H1 (cell line): ENCODE measurements around the gene ADGRG7. TPM values are rescaled to one million over a fixed set of nuclear protein-coding genes. Genes with fewer than 3 reads are reported as not detected.
A peak's percentile ranks its signal among the peaks of the same experiment; 100 is the strongest.

Experiments
- CTCF ChIA-PET: fragments of 300-600 bp; sonication (Branson Sonifier 250); formaldehyde crosslinking; loops from one replicate; lab custom pipeline; 2021; ENCODE audit not compliant: partially characterized antibody; lab: Charles Lee
- POLR2A ChIA-PET: fragments of 300-600 bp; sonication (Branson Sonifier 250); formaldehyde crosslinking; loops from one replicate; lab custom pipeline; 2021; ENCODE audit warnings: inconsistent platforms; ENCODE audit not compliant: partially characterized antibody; lab: Charles Lee
- DNase-seq, 2 experiments: peaks; one replicate each; pipeline versions ENCODE4 v3.0.0 to v3.0.0-alpha.2; 2010 to 2022; ENCODE audit warnings: low spot score in 2 of 2, low read depth in 1 of 2, mixed read lengths in 1 of 2
- FAIRE-seq: peaks from 2 replicates; lab custom pipeline; 2011; peaks lifted over from hg19 to GRCh38; lab: Jason Lieb, UNC
- H2AFZ ChIP-seq: 2 replicates; pipeline ENCODE4 v1.8.1; 2012; ENCODE audit warnings: low read length, inconsistent platforms
- H2AK5ac ChIP-seq: 2 replicates; pipeline ENCODE4 v1.6.1; 2013; ENCODE audit warnings: low read depth, low read length
- H2BK120ac ChIP-seq: replicated peaks from 2 replicates; pipeline ENCODE3; 2013; ENCODE audit warnings: low read depth, low read length, inconsistent platforms
- H2BK12ac ChIP-seq: 2 replicates; pipeline ENCODE4 v1.6.1; 2013; ENCODE audit warnings: low read depth, low read length
- H2BK15ac ChIP-seq: 2 replicates; pipeline ENCODE4 v1.6.1; 2013; ENCODE audit warnings: low read length
- H2BK20ac ChIP-seq: 2 replicates; pipeline ENCODE4 v1.6.1; 2013; ENCODE audit warnings: low read length
- H2BK5ac ChIP-seq: 2 replicates; pipeline ENCODE4 v1.6.1; 2013; ENCODE audit warnings: low read depth, low read length
- H3K14ac ChIP-seq: 2 replicates; pipeline ENCODE4 v1.6.1; 2013; ENCODE audit warnings: inconsistent platforms; ENCODE audit not compliant: insufficient read length
- H3K18ac ChIP-seq: 2 replicates; pipeline ENCODE4 v1.6.1; 2013; ENCODE audit warnings: low read length; ENCODE audit errors: extremely low read depth
- H3K23ac ChIP-seq: 2 replicates; pipeline ENCODE4 v1.6.1; 2013; ENCODE audit warnings: inconsistent platforms; ENCODE audit not compliant: insufficient read length
- H3K23me2 ChIP-seq: 2 replicates; pipeline ENCODE4 v1.6.1; 2013; ENCODE audit warnings: low read depth, low read length
- H3K27ac ChIP-seq: 2 replicates; pipeline ENCODE4 v1.6.1; 2011; ENCODE audit warnings: low read depth, low read length, inconsistent platforms
- H3K27me3 ChIP-seq, 4 experiments: replicated peaks in 1 of 4; 1 replicate in 1 of 4; 2 replicates in 3 of 4; pipeline versions ENCODE4 v1.6.1 to v1.8.1; 2011 to 2013; ENCODE audit warnings: low read length in 3 of 4, mild to moderate bottlenecking in 3 of 4, inconsistent platforms in 2 of 4, mixed read lengths in 2 of 4, moderate library complexity in 1 of 4; ENCODE audit not compliant: control insufficient read depth in 3 of 4, insufficient read depth in 3 of 4; ENCODE audit errors: extremely low read depth in 1 of 4
- H3K36me3 ChIP-seq, 4 experiments: 2 replicates each; pipeline versions ENCODE4 v1.6.1 to v1.8.1; 2011 to 2013; ENCODE audit warnings: mild to moderate bottlenecking in 4 of 4, low read length in 3 of 4, moderate library complexity in 2 of 4, control low read depth in 1 of 4, inconsistent platforms in 1 of 4; ENCODE audit not compliant: insufficient read depth in 4 of 4, control insufficient read depth in 2 of 4
- H3K4ac ChIP-seq: replicated peaks from 2 replicates; pipeline ENCODE3; 2013; ENCODE audit warnings: low read length, low read depth, mixed read lengths, inconsistent platforms; ENCODE audit not compliant: insufficient read length
- H3K4me1 ChIP-seq, 4 experiments: replicated peaks in 1 of 4; 1 replicate in 1 of 4; 2 replicates in 3 of 4; pipeline versions ENCODE4 v1.6.1 to v1.8.1; 2011 to 2013; ENCODE audit warnings: low read length in 3 of 4, inconsistent platforms in 2 of 4, mixed read lengths in 1 of 4; ENCODE audit not compliant: insufficient read depth in 4 of 4, control insufficient read depth in 3 of 4
- H3K4me2 ChIP-seq, 2 experiments: 2 replicates each; pipeline versions ENCODE4 v1.6.1 to v1.8.1; 2011 to 2013; ENCODE audit warnings: low read depth in 2 of 2, low read length in 2 of 2, control low read depth in 1 of 2, inconsistent platforms in 1 of 2, mild to moderate bottlenecking in 1 of 2; ENCODE audit not compliant: insufficient read depth in 1 of 2
- H3K4me3 ChIP-seq, 4 experiments: fragments of 200-600, 300-600 bp in 1 of 4; sonication (generic), shearing (Covaris generic), sonication (Bioruptor Twin) in 1 of 4; 2 replicates each; pipeline versions ENCODE4 v1.5.1 to v1.8.1; 2011 to 2016; ENCODE audit warnings: low read length in 4 of 4, low read depth in 3 of 4, control low read depth in 2 of 4, inconsistent platforms in 2 of 4, mild to moderate bottlenecking in 2 of 4, mixed read lengths in 1 of 4, moderate library complexity in 1 of 4; ENCODE audit not compliant: insufficient read depth in 2 of 4; ENCODE audit errors: extremely low read depth in 1 of 4
- H3K56ac ChIP-seq: replicated peaks from 2 replicates; pipeline ENCODE3; 2013; ENCODE audit warnings: low read depth, mild to moderate bottlenecking, mixed read lengths, low read length, inconsistent platforms; ENCODE audit not compliant: insufficient read length
- H3K79me1 ChIP-seq: 2 replicates; pipeline ENCODE4 v1.6.1; 2013; ENCODE audit warnings: low read depth, low read length, control low read depth
- H3K79me2 ChIP-seq, 2 experiments: 2 replicates each; pipeline versions ENCODE4 v1.6.1 to v1.8.1; 2012 to 2013; ENCODE audit warnings: low read length in 2 of 2, mild to moderate bottlenecking in 2 of 2, inconsistent platforms in 1 of 2; ENCODE audit not compliant: insufficient read depth in 2 of 2, control insufficient read depth in 1 of 2
- H3K9ac ChIP-seq, 4 experiments: replicated peaks in 1 of 4; 1 replicate in 1 of 4; 2 replicates in 3 of 4; pipeline versions ENCODE4 v1.6.1 to v1.8.1; 2011 to 2013; ENCODE audit warnings: low read depth in 3 of 4, low read length in 3 of 4, control low read depth in 2 of 4, mild to moderate bottlenecking in 2 of 4, moderate library complexity in 2 of 4, inconsistent platforms in 1 of 4; ENCODE audit errors: extremely low read depth in 1 of 4
- H3K9me3 ChIP-seq, 2 experiments: 2 replicates each; pipeline versions ENCODE4 v1.6.1 to v1.8.1; 2012 to 2013; ENCODE audit warnings: mild to moderate bottlenecking in 2 of 2, moderate library complexity in 2 of 2, control low read depth in 1 of 2, inconsistent platforms in 1 of 2, low read depth in 1 of 2, low read length in 1 of 2, mixed read lengths in 1 of 2; ENCODE audit not compliant: insufficient read depth in 2 of 2
- H4K20me1 ChIP-seq, 2 experiments: replicated peaks in 1 of 2; 2 replicates each; pipeline versions ENCODE3 to v1.8.1; 2011 to 2013; ENCODE audit warnings: inconsistent platforms in 2 of 2, low read length in 2 of 2, mild to moderate bottlenecking in 1 of 2; ENCODE audit not compliant: insufficient read depth in 2 of 2, control insufficient read depth in 1 of 2
- H4K5ac ChIP-seq: 2 replicates; pipeline ENCODE4 v1.6.1; 2013; ENCODE audit warnings: low read length, low read depth, mixed read lengths, inconsistent platforms; ENCODE audit not compliant: insufficient read length
- H4K8ac ChIP-seq: 2 replicates; pipeline ENCODE4 v1.8.0; 2013; ENCODE audit warnings: mild to moderate bottlenecking, moderate library complexity, low read length, inconsistent platforms; ENCODE audit not compliant: insufficient read depth; ENCODE audit errors: extremely low read depth
- H4K91ac ChIP-seq: replicated peaks from 2 replicates; pipeline ENCODE3; 2013; ENCODE audit warnings: low read length, mixed read lengths, inconsistent platforms; ENCODE audit not compliant: insufficient read length
- CHD1 ChIP-seq: IDR thresholded peaks from 2 replicates; pipeline ENCODE4 v1.6.1; 2012; ENCODE audit warnings: low read depth, low read length, improper control_type of control experiment
- HDAC2 ChIP-seq, 2 experiments: fragments of 300-600 bp in 1 of 2; sonication (generic) in 1 of 2; IDR thresholded peaks; 2 replicates each; pipeline ENCODE4 v1.6.1; 2011 to 2012; ENCODE audit warnings: low read depth in 2 of 2, low read length in 2 of 2, mild to moderate bottlenecking in 2 of 2, moderate library complexity in 2 of 2, borderline replicate concordance in 1 of 2, inconsistent platforms in 1 of 2
- HDAC6 ChIP-seq: IDR thresholded peaks from one replicate; pipeline ENCODE4 v1.7.1; 2012; ENCODE audit warnings: low read depth, mild to moderate bottlenecking, inconsistent platforms, low read length, moderate library complexity
- MAFK ChIP-seq: IDR thresholded peaks from 2 replicates; pipeline ENCODE4 v1.6.1; 2012; ENCODE audit warnings: low read depth, mild to moderate bottlenecking, improper control_type of control experiment, low read length
- POU5F1 ChIP-seq: IDR thresholded peaks from 2 replicates; pipeline ENCODE4 v1.6.1; 2011; ENCODE audit warnings: low read depth, mild to moderate bottlenecking, low read length, moderate library complexity
- RAD21 ChIP-seq, 2 experiments: IDR thresholded peaks in 1 of 2; conservative IDR thresholded peaks in 1 of 2; 2 replicates each; pipeline ENCODE4 v1.6.1; 2011; ENCODE audit warnings: low read depth in 2 of 2, low read length in 2 of 2, improper control_type of control experiment in 1 of 2, inconsistent platforms in 1 of 2, mild to moderate bottlenecking in 1 of 2, moderate library complexity in 1 of 2
- SP2 ChIP-seq: IDR thresholded peaks from 2 replicates; pipeline ENCODE4 v1.6.1; 2012; ENCODE audit warnings: mild to moderate bottlenecking, low read length, inconsistent platforms
- SUZ12 ChIP-seq: fragments of 200-600 bp; sonication (generic); IDR thresholded peaks from 2 replicates; pipeline ENCODE4 v1.6.1; 2012; ENCODE audit warnings: mild to moderate bottlenecking, inconsistent platforms, low read length, moderate library complexity, mixed read lengths
- TAF1 ChIP-seq: IDR thresholded peaks from 2 replicates; pipeline ENCODE4 v1.6.1; 2011; ENCODE audit warnings: mild to moderate bottlenecking, low read depth, low read length
- TAF7 ChIP-seq: optimal IDR thresholded peaks from 2 replicates; pipeline ENCODE3; 2011; ENCODE audit warnings: low read depth, mild to moderate bottlenecking, inconsistent platforms, low read length, moderate library complexity, borderline replicate concordance
- TCF12 ChIP-seq: IDR thresholded peaks from 2 replicates; pipeline ENCODE4 v1.6.1; 2011; ENCODE audit warnings: low read depth, mild to moderate bottlenecking, low read length
- WGBS, 2 experiments: shearing (Covaris generic) in 1 of 2; methylation state at CpG; one replicate each; pipeline versions ENCODE4 v1.1.6 to v1.1.7; 2013 to 2015; ENCODE audit warnings: low lambda C conversion rate in 2 of 2, mixed read lengths in 2 of 2, inconsistent platforms in 1 of 2, low coverage in 1 of 2, missing lambda C conversion rate in 1 of 2; ENCODE audit not compliant: insufficient replicate concordance in 2 of 2, insufficient coverage in 1 of 2, insufficient read length in 1 of 2; ENCODE audit errors: extremely low coverage in 1 of 2, missing lambda C conversion rate in 1 of 2; 5-methylcytosine and 5-hydroxymethylcytosine counted together
- polyA plus RNA-seq, 7 experiments: library from polyadenylated mRNA; depleted of rRNA in 3 of 7; stranded (reverse) in 5 of 7; unstranded in 2 of 7; fragments of >200 nt in 5 of 7; fragments of 200-250 nt in 2 of 7; gene quantifications; 1 replicate in 5 of 7; 2 replicates in 1 of 7; 4 replicates in 1 of 7; pipeline versions ENCODE4 v1.2.1 to v1.2.3, GENCODE V29; 2011 to 2013; ENCODE audit warnings: missing spikeins in 2 of 7, mixed read lengths in 2 of 7
- total RNA-seq: library from RNA; stranded (reverse); fragmentation: NEBNext Ultra II Directional; extraction: Animal tissue kit (Norgen Biotek cat#: 25700); gene quantifications from 2 replicates; pipeline ENCODE4 v1.2.1, GENCODE V29; 2021

Gene ADGRG7
- total and polyA plus RNA-seq, 2 of the 8 experiments (the other 6 are each of a cell fraction or from before 2014, with no cell fraction given), result not detected

DNA sequence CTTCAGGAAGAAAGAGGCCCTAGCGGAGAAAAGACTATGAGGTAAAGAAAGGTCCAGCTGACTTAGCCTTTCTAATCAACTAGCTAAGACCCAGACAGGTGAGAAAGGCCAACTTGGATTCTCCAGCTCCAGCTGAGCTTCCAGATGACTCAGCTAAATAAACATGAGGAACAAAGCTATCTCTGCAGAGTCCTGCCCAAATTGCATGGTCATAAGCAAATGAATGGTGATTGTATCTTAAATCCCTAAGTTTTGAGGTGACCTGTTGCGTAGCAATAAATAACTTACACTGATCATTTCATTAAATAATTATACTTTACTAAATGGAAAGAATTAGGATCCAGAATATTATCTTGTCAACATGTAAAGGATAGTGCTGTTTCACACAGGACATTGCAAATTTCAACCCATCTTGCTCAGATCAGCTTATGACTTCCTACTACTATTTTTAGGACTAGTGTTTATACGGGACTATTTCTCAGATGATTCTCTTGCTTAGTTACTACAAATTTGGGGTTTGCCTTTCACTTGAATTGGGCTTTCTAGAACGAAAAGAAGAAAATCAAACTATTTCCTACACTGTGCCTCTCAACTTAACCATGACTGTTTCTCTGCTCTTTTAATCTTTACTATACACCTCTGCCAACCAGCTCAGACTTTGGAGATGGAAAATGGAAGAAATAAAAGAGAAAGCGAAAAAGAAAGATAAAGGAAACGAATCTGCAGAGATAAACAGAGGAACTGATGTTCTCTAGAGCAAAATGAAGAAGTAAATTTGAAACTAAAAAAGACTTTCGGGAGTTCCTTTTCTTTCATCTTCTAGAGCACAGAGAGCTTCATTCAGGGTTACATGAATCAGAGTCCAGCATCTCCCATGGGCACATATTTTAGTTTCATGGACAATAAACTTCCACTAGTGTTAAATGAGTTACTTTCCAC, 6.6 kb upstream of the ADGRG7 start:
- Histone ChIP-seq H3K9ac (no peak overlapping the region), H3K56ac (no peak overlapping the region), H3K27me3 (no peaks in the 10 kb centered on the region), H2AK5ac (no peak overlapping the region), H3K36me3 (no peaks in the 10 kb centered on the region), H4K20me1 (no peaks in the 10 kb centered on the region), H4K8ac (no peak overlapping the region), H3K4me3 (no peak overlapping the region), H3K18ac (no peak overlapping the region), H3K79me2 (no peaks in the 10 kb centered on the region), H2BK15ac (no peak overlapping the region), H4K91ac (no peak overlapping the region), H3K23me2 (no peaks in the 10 kb centered on the region), H2BK12ac (no peak overlapping the region), H4K5ac (no peak overlapping the region), H3K4me2 (no peak overlapping the region), H3K79me1 (no peaks in the 10 kb centered on the region), H2BK5ac (no peak overlapping the region), H3K27ac (no peak overlapping the region), H3K4ac (no peak overlapping the region), H3K23ac (no peak overlapping the region), H3K4me1 (peaks cover 0 to 2% (median 2%) of the 10 kb centered on the region in 4 experiments; a peak in 4 of 7 replicates), H2BK20ac (no peak overlapping the region), H3K9me3 (peaks cover 0 to 3% of the 10 kb centered on the region in 2 experiments; a peak in 1 of 4 replicates), H2BK120ac (no peak overlapping the region), H3K14ac (no peak overlapping the region), H2AFZ (peak overlapping the region; percentile 93; the same call in 1 of the 2 replicates)
- ChIA-PET CTCF (interaction anchor here (0.6 to 7.7 kb wide), 15 partner anchors 12 to 922 kb away, joined by 3 to 62 read pairs (median 3); no protein-coding TSS in a partner anchor), POLR2A (interaction anchor here (0.7 kb wide), 1 partner anchor 202 kb away, joined by 3 read pairs; the partner anchor contains the start of genes LNP1 and TOMM70)
- no peak for DNase-seq
- no peak for FAIRE-seq
- 68% methylated on average over 7 of the region's 7 CpGs; no CpG with 5 or more reads in 1 of the 2 experiments for WGBS, 2 experiments
- no peak for TF ChIP-seq SP2
- no peak for TF ChIP-seq TAF7
- peak; percentile 80 for TF ChIP-seq MAFK
- no peak for TF ChIP-seq SUZ12
- no peak for TF ChIP-seq HDAC6
- TF ChIP-seq HDAC2 (IDR thresholded peaks at IDR 0.05; ENCODE audit: borderline replicate concordance in 1 of 2, low read depth in 2 of 2, low read length in 2 of 2), result no peak
- TF ChIP-seq POU5F1, result no peak
- no peak for TF ChIP-seq CHD1
- TF ChIP-seq TCF12, result no peak
- TF ChIP-seq TAF1, result no peak
- TF ChIP-seq RAD21 (IDR thresholded peaks at IDR 0.05 in 1 of 2, conservative IDR thresholded peaks at IDR 0.05 in 1 of 2; ENCODE audit: low read depth in 2 of 2, low read length in 2 of 2), result no peak
